Endothelial cell of umbilical vein (primary cell): Measurements from ENCODE around the gene PTPRF. TPM values are rescaled to one million over a fixed set of nuclear protein-coding genes. Genes with fewer than 3 reads are reported as not detected.

Experiments used
- BruUV-seq: library from RNA; stranded (reverse); fragments of 400-500 nt; replicated peaks from 2 replicates; lab custom pipeline; 2021; lab: Mats Ljungman, UMichigan
- CTCF ChIA-PET: fragments of 300-600, 350-600 bp; sonication (Branson Sonifier 250); formaldehyde crosslinking; loops from one replicate; lab custom pipeline; 2021; ENCODE audit warnings: antibody characterized with exemption, inconsistent platforms; lab: Charles Lee
- POLR2A ChIA-PET: fragments of 300-600, 350-600 bp; sonication (Branson Sonifier 250); formaldehyde crosslinking; loops from one replicate; lab custom pipeline; 2021; ENCODE audit warnings: antibody characterized with exemption, inconsistent platforms; lab: Charles Lee
- DNase-seq: peaks from one replicate; pipeline ENCODE4 v3.0.0-alpha.2; 2011; ENCODE audit warnings: low read depth, low spot score
- FAIRE-seq: peaks from 2 replicates; lab custom pipeline; 2011; peaks lifted over from hg19 to GRCh38; lab: Jason Lieb, UNC
- H2AFZ ChIP-seq: 2 replicates; pipeline ENCODE4 v1.6.0; 2012; ENCODE audit warnings: low read depth, low read length, control low read depth, inconsistent platforms
- H3K27ac ChIP-seq: 2 replicates; pipeline ENCODE4 v1.5.1; 2011; ENCODE audit warnings: low read depth, mild to moderate bottlenecking, control low read depth, low read length, moderate library complexity; ENCODE audit not compliant: insufficient read depth
- H3K27me3 ChIP-seq, 2 experiments: 2 replicates each; pipeline versions ENCODE4 v1.6.0 to v1.6.1; 2011; ENCODE audit warnings: low read length in 2 of 2, mixed read lengths in 1 of 2; ENCODE audit not compliant: control insufficient read depth in 2 of 2, insufficient read depth in 2 of 2
- H3K36me3 ChIP-seq, 2 experiments: 2 replicates in 1 of 2; 3 replicates in 1 of 2; pipeline ENCODE4 v1.5.1; 2011; ENCODE audit warnings: low read length in 2 of 2, mild to moderate bottlenecking in 1 of 2, moderate library complexity in 1 of 2; ENCODE audit not compliant: control insufficient read depth in 2 of 2, insufficient read depth in 2 of 2; ENCODE audit errors: extremely low read depth in 1 of 2
- H3K4me1 ChIP-seq: 3 replicates; pipeline ENCODE4 v1.5.1; 2011; ENCODE audit warnings: mild to moderate bottlenecking, low read length; ENCODE audit not compliant: control insufficient read depth, insufficient read depth; ENCODE audit errors: extremely low read depth
- H3K4me2 ChIP-seq: 2 replicates; pipeline ENCODE4 v1.6.1; 2011; ENCODE audit warnings: low read length, control low read depth, mixed read lengths; ENCODE audit not compliant: insufficient read depth
- H3K4me3 ChIP-seq, 3 experiments: fragments of 200-600 bp in 1 of 3; sonication (generic), shearing (Covaris generic) in 1 of 3; replicated peaks in 1 of 3; 2 replicates each; pipeline ENCODE4 v1.5.1; 2011 to 2016; ENCODE audit warnings: control low read depth in 3 of 3, low read length in 3 of 3, mild to moderate bottlenecking in 2 of 3, inconsistent platforms in 1 of 3, low read depth in 1 of 3, moderate library complexity in 1 of 3; ENCODE audit not compliant: insufficient read depth in 1 of 3
- H3K79me2 ChIP-seq: 2 replicates; pipeline ENCODE4 v1.6.0; 2012; ENCODE audit warnings: low read length, inconsistent platforms; ENCODE audit not compliant: control insufficient read depth, insufficient read depth
- H3K9ac ChIP-seq: replicated peaks from 2 replicates; pipeline ENCODE3; 2011; ENCODE audit warnings: low read length, control low read depth; ENCODE audit not compliant: insufficient read depth; ENCODE audit errors: extremely low read depth
- H3K9me1 ChIP-seq: replicated peaks from 3 replicates; pipeline ENCODE4 v1.6.0; 2011; ENCODE audit warnings: mild to moderate bottlenecking, low read length; ENCODE audit not compliant: control insufficient read depth, insufficient read depth; ENCODE audit errors: extremely low read depth
- H3K9me3 ChIP-seq: replicated peaks from 2 replicates; pipeline ENCODE4 v1.5.1; 2012; ENCODE audit warnings: low read length, inconsistent platforms; ENCODE audit not compliant: control insufficient read depth, insufficient read depth
- H4K20me1 ChIP-seq: replicated peaks from 2 replicates; pipeline ENCODE3; 2011; ENCODE audit warnings: mild to moderate bottlenecking, low read length; ENCODE audit not compliant: control insufficient read depth, insufficient read depth; ENCODE audit errors: extremely low read depth
- EZH2 ChIP-seq: IDR thresholded peaks from 2 replicates; pipeline ENCODE4 v1.6.1; 2012; ENCODE audit warnings: borderline replicate concordance, low read depth, mild to moderate bottlenecking, moderate library complexity, low read length, inconsistent platforms; ENCODE audit not compliant: severe bottlenecking
- FOS ChIP-seq: IDR thresholded peaks from 2 replicates; pipeline ENCODE4 v1.6.1; 2011; ENCODE audit warnings: mild to moderate bottlenecking, low read length, moderate library complexity, borderline replicate concordance; ENCODE audit not compliant: insufficient read depth
- GATA2 ChIP-seq: IDR thresholded peaks from 2 replicates; pipeline ENCODE4 v1.7.0; 2011; ENCODE audit warnings: low read depth, mild to moderate bottlenecking, moderate library complexity, mixed read lengths, low read length; ENCODE audit not compliant: insufficient read length, insufficient read depth
- JUN ChIP-seq: IDR thresholded peaks from 2 replicates; pipeline ENCODE4 v1.6.1; 2011; ENCODE audit warnings: borderline replicate concordance, low read depth; ENCODE audit not compliant: insufficient read length, insufficient read depth
- MYC ChIP-seq: IDR thresholded peaks from one replicate; pipeline ENCODE4 v1.6.1; 2011; ENCODE audit warnings: mild to moderate bottlenecking, low read depth, low read length
- POLR2A ChIP-seq: IDR thresholded peaks from 2 replicates; pipeline ENCODE4 v1.6.1; 2012; ENCODE audit warnings: low read depth, mild to moderate bottlenecking, control low read depth, low read length
- POLR2AphosphoS5 ChIP-seq: IDR thresholded peaks from 2 replicates; pipeline ENCODE4 v1.6.1; 2012; ENCODE audit warnings: low read depth, mild to moderate bottlenecking, control low read depth, low read length, moderate library complexity; ENCODE audit not compliant: insufficient read depth
- dilution Hi-C: fragments of 300-500 bp; cut with MboI; formaldehyde crosslinking; loops from one replicate; pipeline ENCODE4 v1.15.0; 2019; ENCODE audit warnings: low sequenced_read_pairs; ENCODE audit not compliant: extremely low pct_ligation_motif_present
- intact Hi-C: fragments of 100-400 bp; cut with micrococcal nuclease; formaldehyde crosslinking; loops from one replicate; pipeline ENCODE4 v1.10.0; 2022
- polyA plus RNA-seq, 4 experiments: library from polyadenylated mRNA; depleted of rRNA in 3 of 4; stranded (reverse) in 3 of 4; unstranded in 1 of 4; fragments of >200 nt; gene quantifications; 2 replicates each; pipeline versions ENCODE4 v1.2.1 to v1.2.3, GENCODE V29; 2011 to 2012; ENCODE audit warnings: missing spikeins in 1 of 4
- total RNA-seq: library from RNA; stranded (reverse); gene quantifications from 2 replicates; pipeline ENCODE4 v1.2.3, GENCODE V29; 2021
- TF ChIP-seq, protein P1 (sequence below): IDR thresholded peaks from 2 replicates; pipeline ENCODE4 v1.6.1; 2011; ENCODE audit not compliant: insufficient read depth, insufficient read length
- TF ChIP-seq, protein P2 (sequence below), 2 donors: IDR thresholded peaks; 1 replicate in 1 of 2; 2 replicates in 1 of 2; pipeline ENCODE4 v1.5.1; 2011; ENCODE audit warnings: low read length in 2 of 2, mild to moderate bottlenecking in 2 of 2, moderate library complexity in 2 of 2, control low read depth in 1 of 2, inconsistent platforms in 1 of 2, low read depth in 1 of 2; ENCODE audit not compliant: insufficient read depth in 1 of 2; ENCODE audit errors: extremely low read depth in 1 of 2

Gene PTPRF
- total and polyA plus RNA-seq, 2 donors (not counting 3 experiments of a cell fraction or from before 2014, with no cell fraction given), result 217 to 338 TPM

DNA sequence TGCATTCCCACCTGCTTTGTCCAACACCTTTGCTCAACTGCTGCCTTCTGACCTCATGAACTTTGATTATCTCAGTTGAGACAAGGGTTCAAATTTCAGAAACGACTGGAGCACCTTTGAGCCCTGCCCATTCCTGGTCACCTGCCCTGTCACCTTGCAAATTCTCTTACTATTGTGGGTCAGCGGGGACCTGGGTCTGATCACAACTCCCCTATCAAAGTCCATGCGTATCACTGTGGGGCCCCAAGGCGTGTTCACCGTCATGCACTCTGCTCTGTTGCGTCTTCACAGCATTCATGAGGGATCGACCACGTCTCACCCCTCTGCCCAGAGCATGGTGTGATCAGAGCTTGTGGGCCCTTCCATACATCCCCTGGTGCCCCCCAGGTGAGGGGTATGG is 12.9 kb downstream of the PTPRF start:
- peaks cover 46% of the 10 kb centered on the region for H3K79me2 ChIP-seq
- peaks cover 0 to 26% of the 10 kb centered on the region in 2 experiments for H3K36me3 ChIP-seq
- H3K9ac ChIP-seq, result no peak overlapping the region
- TF ChIP-seq, protein P1, sequence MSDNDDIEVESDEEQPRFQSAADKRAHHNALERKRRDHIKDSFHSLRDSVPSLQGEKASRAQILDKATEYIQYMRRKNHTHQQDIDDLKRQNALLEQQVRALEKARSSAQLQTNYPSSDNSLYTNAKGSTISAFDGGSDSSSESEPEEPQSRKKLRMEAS, result no peak
- no peak for TF ChIP-seq EZH2
- TF ChIP-seq, protein P2, sequence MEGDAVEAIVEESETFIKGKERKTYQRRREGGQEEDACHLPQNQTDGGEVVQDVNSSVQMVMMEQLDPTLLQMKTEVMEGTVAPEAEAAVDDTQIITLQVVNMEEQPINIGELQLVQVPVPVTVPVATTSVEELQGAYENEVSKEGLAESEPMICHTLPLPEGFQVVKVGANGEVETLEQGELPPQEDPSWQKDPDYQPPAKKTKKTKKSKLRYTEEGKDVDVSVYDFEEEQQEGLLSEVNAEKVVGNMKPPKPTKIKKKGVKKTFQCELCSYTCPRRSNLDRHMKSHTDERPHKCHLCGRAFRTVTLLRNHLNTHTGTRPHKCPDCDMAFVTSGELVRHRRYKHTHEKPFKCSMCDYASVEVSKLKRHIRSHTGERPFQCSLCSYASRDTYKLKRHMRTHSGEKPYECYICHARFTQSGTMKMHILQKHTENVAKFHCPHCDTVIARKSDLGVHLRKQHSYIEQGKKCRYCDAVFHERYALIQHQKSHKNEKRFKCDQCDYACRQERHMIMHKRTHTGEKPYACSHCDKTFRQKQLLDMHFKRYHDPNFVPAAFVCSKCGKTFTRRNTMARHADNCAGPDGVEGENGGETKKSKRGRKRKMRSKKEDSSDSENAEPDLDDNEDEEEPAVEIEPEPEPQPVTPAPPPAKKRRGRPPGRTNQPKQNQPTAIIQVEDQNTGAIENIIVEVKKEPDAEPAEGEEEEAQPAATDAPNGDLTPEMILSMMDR (IDR thresholded peaks at IDR 0.05; ENCODE audit: extremely low read depth in 1 of 2, insufficient read depth in 1 of 2, low read depth in 1 of 2, low read length in 2 of 2), result no peak
- TF ChIP-seq POLR2A, result no peak
- no peak for TF ChIP-seq GATA2
- TF ChIP-seq POLR2AphosphoS5, result no peak
- TF ChIP-seq MYC, result no peak
- no peak for TF ChIP-seq FOS
- no peak for TF ChIP-seq JUN
- intact Hi-C loops, result no loop called here
- ChIA-PET CTCF (interaction anchor here (5.9 kb wide), 1 partner anchor 11 kb away, joined by 28 read pairs; no protein-coding TSS in a partner anchor), POLR2A (no interaction called here)
- BruUV-seq, result no TSS peak
- H3K4me1 ChIP-seq, result peaks cover 28% of the 10 kb centered on the region
- no peak overlapping the region for H3K27ac ChIP-seq
- no peak overlapping the region for H3K4me3 ChIP-seq
- H3K4me2 ChIP-seq, result no peak overlapping the region
- H4K20me1 ChIP-seq, result no peaks in the 10 kb centered on the region
- FAIRE-seq (no peak), DNase-seq (no peak)
- H3K9me1 ChIP-seq, result no peaks in the 10 kb centered on the region
- H2AFZ ChIP-seq, result no peak overlapping the region
- H3K27me3 ChIP-seq, result no peaks in the 10 kb centered on the region
- dilution Hi-C loops, result no loop called here
- H3K9me3 ChIP-seq, result no peaks in the 10 kb centered on the region
